Panc1 (cell line): ENCODE data around the gene WDR73. TPM values are rescaled to one million over a fixed set of nuclear protein-coding genes. Genes with fewer than 3 reads are reported as not detected.

ENCODE experiments used
- ATAC-seq: fragments of 200-7000 bp; cut with Tn5 transposase; 2 replicates; pipeline ENCODE4 v1.9.1; 2020; ENCODE audit warnings: mild to moderate bottlenecking, moderate library complexity
- BruUV-seq: library from RNA; stranded (reverse); fragments of 400-500 nt; replicated peaks from 2 replicates; lab custom pipeline; 2021; lab: Mats Ljungman, UMichigan
- CTCF ChIA-PET: fragments of 300-600 bp; sonication (Branson Sonifier 250); formaldehyde crosslinking; loops from one replicate; lab custom pipeline; 2022; ENCODE audit warnings: antibody characterized with exemption; lab: Charles Lee
- POLR2A ChIA-PET: fragments of 300-600 bp; sonication (Branson Sonifier 250); formaldehyde crosslinking; loops from one replicate; lab custom pipeline; 2022; ENCODE audit warnings: antibody characterized with exemption; lab: Charles Lee
- DNase-seq: peaks from one replicate; pipeline ENCODE4 v3.0.0-alpha.2; 2010; ENCODE audit warnings: low read depth, low spot score
- H3K27ac ChIP-seq: 2 replicates; pipeline ENCODE4 v1.5.1; 2011; ENCODE audit warnings: mild to moderate bottlenecking, low read length, inconsistent platforms
- H3K27me3 ChIP-seq: fragments of 200-500 bp; sonication (Bioruptor generic); 2 replicates; pipeline ENCODE4 v1.6.0; 2014; ENCODE audit warnings: low read length, inconsistent platforms; ENCODE audit not compliant: control insufficient read depth, insufficient read depth
- H3K36me3 ChIP-seq: fragments of 200-500 bp; sonication (Bioruptor generic); 2 replicates; pipeline ENCODE4 v1.5.1; 2014; ENCODE audit warnings: inconsistent platforms, mild to moderate bottlenecking, low read length, moderate library complexity; ENCODE audit not compliant: control insufficient read depth, insufficient read depth
- H3K4me1 ChIP-seq: 2 replicates; pipeline ENCODE4 v1.5.1; 2011; ENCODE audit warnings: inconsistent platforms, mild to moderate bottlenecking, low read length, moderate library complexity; ENCODE audit not compliant: control insufficient read depth, insufficient read depth
- H3K4me3 ChIP-seq, 2 experiments: 2 replicates each; pipeline ENCODE4 v1.5.1; 2011 to 2012; ENCODE audit warnings: low read depth in 2 of 2, low read length in 2 of 2, mild to moderate bottlenecking in 2 of 2, inconsistent platforms in 1 of 2, moderate library complexity in 1 of 2
- H3K9me3 ChIP-seq: fragments of 200-500 bp; sonication (Bioruptor generic); 2 replicates; pipeline ENCODE4 v1.5.1; 2014; ENCODE audit warnings: low read depth, mild to moderate bottlenecking, inconsistent platforms, low read length, moderate library complexity; ENCODE audit not compliant: control insufficient read depth, insufficient read depth
- POLR2AphosphoS5 ChIP-seq: IDR thresholded peaks from 2 replicates; pipeline ENCODE4 v1.6.1; 2012; ENCODE audit warnings: mild to moderate bottlenecking, low read depth, low read length, moderate library complexity
- SIN3A ChIP-seq: IDR thresholded peaks from 2 replicates; pipeline ENCODE4 v1.6.1; 2012; ENCODE audit warnings: low read depth, mild to moderate bottlenecking, low read length, moderate library complexity, borderline replicate concordance; ENCODE audit not compliant: insufficient read depth
- TCF7L2 ChIP-seq: IDR thresholded peaks from 2 replicates; pipeline ENCODE4 v1.6.1; 2011; ENCODE audit warnings: mild to moderate bottlenecking, low read depth, low read length, inconsistent platforms
- in situ Hi-C: cut with HindIII; loops from 2 replicates; pipeline ENCODE4 v1.10.0; 2016; ENCODE audit warnings: low sequenced_read_pairs, low pct_unique_long_range_greater_than_20kb
- intact Hi-C: fragments of 100-400 bp; cut with micrococcal nuclease; formaldehyde crosslinking; loops from one replicate; pipeline ENCODE4 v1.10.0; 2022; ENCODE audit not compliant: unreplicated experiment
- total RNA-seq: library from RNA; stranded (reverse); gene quantifications from one replicate; pipeline ENCODE4 v1.2.1, GENCODE V29; 2021; ENCODE audit not compliant: unreplicated experiment
- TF ChIP-seq, protein P1 (sequence below): fragments of 450-650 bp; IDR thresholded peaks from 2 replicates; pipeline ENCODE4 v1.5.1; 2017; ENCODE audit warnings: mild to moderate bottlenecking
- TF ChIP-seq, protein P2 (sequence below), 2 experiments: IDR thresholded peaks; 2 replicates each; pipeline ENCODE4 v1.6.1; 2011 to 2012; ENCODE audit warnings: low read depth in 2 of 2, control low read depth in 1 of 2, low read length in 1 of 2, mild to moderate bottlenecking in 1 of 2, moderate library complexity in 1 of 2; ENCODE audit not compliant: insufficient read depth in 1 of 2

Gene WDR73
- total RNA-seq, 1 experiment from 2014 or later = 39.0 TPM

DNA sequence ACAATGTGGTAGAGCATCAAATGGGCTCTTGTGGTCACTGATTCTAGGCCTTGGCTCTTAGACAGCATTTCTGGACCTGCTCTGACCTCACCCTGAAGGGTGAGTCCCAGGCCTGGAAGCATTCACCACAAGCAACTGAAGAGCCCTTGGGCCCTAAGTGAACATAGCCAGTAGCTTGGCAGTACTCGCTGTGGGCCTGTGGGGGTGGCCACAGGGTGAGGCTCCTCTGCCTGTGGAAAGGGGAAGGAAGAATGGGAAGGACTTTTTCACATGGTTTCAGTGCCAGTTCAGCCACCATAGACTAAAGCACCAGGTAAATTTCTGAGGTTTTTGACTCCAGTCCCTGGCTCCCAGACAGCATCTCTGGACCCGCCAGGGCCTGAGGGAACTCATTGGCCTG is 58.4 kb downstream of the WDR73 start:
- in situ Hi-C loops (no loop called here), intact Hi-C loops (no loop called here)
- ATAC-seq = no peak

DNA sequence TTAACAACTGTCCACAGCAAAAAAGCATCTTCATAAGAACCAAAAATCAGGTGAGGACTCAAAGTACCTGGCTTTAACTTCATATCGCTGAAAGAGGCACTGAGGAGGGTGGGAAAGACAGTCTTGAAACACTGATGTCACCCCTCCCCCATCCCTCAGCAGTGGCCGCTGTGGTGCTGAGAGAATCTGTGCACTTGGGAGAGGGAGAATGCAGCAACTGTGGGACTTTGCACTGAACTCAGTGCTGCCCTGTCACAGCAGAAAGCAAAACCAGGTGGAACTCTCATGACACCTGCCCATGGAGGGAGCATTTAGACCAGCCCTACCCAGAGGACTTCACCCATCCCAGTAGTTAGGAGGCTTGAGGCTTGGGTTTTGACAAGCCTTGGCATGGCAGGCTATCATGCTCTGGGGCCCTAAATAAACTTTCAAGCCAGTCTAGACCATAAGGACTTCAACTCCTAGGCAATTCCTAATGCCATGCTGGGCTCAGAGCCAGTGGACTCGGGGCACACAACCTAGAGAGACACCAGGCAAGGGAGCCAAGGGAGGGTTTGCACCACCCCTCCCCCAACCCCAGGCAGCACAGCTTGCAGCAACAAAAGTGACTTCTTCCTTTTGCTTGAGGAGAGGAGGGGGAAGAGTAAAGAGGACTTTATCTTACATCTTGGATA is 59.3 kb downstream of the WDR73 start:
- CTCF ChIA-PET = no interaction called here
- H3K36me3 ChIP-seq = no peaks in the 10 kb centered on the region
- BruUV-seq = no TSS peak
- intact Hi-C loops = no loop called here
- POLR2A ChIA-PET = no interaction called here
- ATAC-seq = no peak
- H3K27ac ChIP-seq = no peak overlapping the region
- TF ChIP-seq TCF7L2 = no peak
- in situ Hi-C loops = no loop called here
- H3K4me3 ChIP-seq = no peak overlapping the region
- 0 out of 2 replicates have a peak, but pooled peaks cover 3% of the 10 kb centered on the region for H3K4me1 ChIP-seq
- H3K27me3 ChIP-seq = no peaks in the 10 kb centered on the region
- no peaks in the 10 kb centered on the region for H3K9me3 ChIP-seq
- DNase-seq = no peak

More for the DNA sequence above, 58.4 kb downstream of the WDR73 start:
- 0 out of 2 replicates have a peak, but pooled peaks cover 3% of the 10 kb centered on the region for H3K4me1 ChIP-seq
- TF ChIP-seq SIN3A (no peak), POLR2AphosphoS5 (no peak), TCF7L2 (no peak)
- TF ChIP-seq, protein P1, sequence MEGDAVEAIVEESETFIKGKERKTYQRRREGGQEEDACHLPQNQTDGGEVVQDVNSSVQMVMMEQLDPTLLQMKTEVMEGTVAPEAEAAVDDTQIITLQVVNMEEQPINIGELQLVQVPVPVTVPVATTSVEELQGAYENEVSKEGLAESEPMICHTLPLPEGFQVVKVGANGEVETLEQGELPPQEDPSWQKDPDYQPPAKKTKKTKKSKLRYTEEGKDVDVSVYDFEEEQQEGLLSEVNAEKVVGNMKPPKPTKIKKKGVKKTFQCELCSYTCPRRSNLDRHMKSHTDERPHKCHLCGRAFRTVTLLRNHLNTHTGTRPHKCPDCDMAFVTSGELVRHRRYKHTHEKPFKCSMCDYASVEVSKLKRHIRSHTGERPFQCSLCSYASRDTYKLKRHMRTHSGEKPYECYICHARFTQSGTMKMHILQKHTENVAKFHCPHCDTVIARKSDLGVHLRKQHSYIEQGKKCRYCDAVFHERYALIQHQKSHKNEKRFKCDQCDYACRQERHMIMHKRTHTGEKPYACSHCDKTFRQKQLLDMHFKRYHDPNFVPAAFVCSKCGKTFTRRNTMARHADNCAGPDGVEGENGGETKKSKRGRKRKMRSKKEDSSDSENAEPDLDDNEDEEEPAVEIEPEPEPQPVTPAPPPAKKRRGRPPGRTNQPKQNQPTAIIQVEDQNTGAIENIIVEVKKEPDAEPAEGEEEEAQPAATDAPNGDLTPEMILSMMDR = no peak
- TF ChIP-seq, protein P2, sequence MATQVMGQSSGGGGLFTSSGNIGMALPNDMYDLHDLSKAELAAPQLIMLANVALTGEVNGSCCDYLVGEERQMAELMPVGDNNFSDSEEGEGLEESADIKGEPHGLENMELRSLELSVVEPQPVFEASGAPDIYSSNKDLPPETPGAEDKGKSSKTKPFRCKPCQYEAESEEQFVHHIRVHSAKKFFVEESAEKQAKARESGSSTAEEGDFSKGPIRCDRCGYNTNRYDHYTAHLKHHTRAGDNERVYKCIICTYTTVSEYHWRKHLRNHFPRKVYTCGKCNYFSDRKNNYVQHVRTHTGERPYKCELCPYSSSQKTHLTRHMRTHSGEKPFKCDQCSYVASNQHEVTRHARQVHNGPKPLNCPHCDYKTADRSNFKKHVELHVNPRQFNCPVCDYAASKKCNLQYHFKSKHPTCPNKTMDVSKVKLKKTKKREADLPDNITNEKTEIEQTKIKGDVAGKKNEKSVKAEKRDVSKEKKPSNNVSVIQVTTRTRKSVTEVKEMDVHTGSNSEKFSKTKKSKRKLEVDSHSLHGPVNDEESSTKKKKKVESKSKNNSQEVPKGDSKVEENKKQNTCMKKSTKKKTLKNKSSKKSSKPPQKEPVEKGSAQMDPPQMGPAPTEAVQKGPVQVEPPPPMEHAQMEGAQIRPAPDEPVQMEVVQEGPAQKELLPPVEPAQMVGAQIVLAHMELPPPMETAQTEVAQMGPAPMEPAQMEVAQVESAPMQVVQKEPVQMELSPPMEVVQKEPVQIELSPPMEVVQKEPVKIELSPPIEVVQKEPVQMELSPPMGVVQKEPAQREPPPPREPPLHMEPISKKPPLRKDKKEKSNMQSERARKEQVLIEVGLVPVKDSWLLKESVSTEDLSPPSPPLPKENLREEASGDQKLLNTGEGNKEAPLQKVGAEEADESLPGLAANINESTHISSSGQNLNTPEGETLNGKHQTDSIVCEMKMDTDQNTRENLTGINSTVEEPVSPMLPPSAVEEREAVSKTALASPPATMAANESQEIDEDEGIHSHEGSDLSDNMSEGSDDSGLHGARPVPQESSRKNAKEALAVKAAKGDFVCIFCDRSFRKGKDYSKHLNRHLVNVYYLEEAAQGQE (IDR thresholded peaks at IDR 0.05; ENCODE audit: insufficient read depth in 1 of 2, low read depth in 2 of 2, low read length in 1 of 2) = no peak
- DNase-seq = no peak
- H3K9me3 ChIP-seq = no peaks in the 10 kb centered on the region
- BruUV-seq = no TSS peak
- CTCF ChIA-PET = no interaction called here
- H3K36me3 ChIP-seq = no peaks in the 10 kb centered on the region
- H3K27me3 ChIP-seq = no peaks in the 10 kb centered on the region
- H3K4me3 ChIP-seq = no peak overlapping the region
- POLR2A ChIA-PET = no interaction called here
- H3K27ac ChIP-seq = no peak overlapping the region

DNA sequence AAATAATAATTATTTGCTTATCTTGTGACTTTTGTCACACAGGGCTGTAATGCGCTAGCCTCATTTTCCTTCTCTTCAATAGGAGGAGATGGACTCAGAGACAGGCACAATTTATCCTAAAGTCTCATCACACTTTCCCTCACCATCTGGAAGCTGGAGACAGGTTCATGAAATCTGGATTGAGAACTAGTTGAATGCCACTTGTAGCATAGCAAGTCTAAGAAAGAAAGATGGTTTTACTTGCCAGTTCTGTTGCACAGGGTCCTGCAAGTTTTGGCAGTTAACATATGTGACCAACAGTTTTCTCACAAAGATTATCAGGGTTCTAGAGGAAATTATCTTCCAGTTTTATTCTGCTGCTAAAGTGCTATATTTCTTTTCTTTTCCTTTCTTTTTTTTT is 62.3 kb downstream of the WDR73 start:
- BruUV-seq = no TSS peak
- Histone ChIP-seq H3K4me1 (no peaks in the 10 kb centered on the region), H3K9me3 (no peaks in the 10 kb centered on the region), H3K36me3 (no peaks in the 10 kb centered on the region), H3K4me3 (no peak overlapping the region), H3K27me3 (no peaks in the 10 kb centered on the region), H3K27ac (no peak overlapping the region)
- CTCF ChIA-PET = no interaction called here
- DNase-seq (no peak), ATAC-seq (no peak)
- in situ Hi-C loops (no loop called here), intact Hi-C loops (no loop called here)
- TF ChIP-seq SIN3A (no peak), TCF7L2 (no peak), POLR2AphosphoS5 (no peak)
- TF ChIP-seq, protein P1 = no peak
- TF ChIP-seq, protein P2 (IDR thresholded peaks at IDR 0.05; ENCODE audit: insufficient read depth in 1 of 2, low read depth in 2 of 2, low read length in 1 of 2) = no peak
- POLR2A ChIA-PET = no interaction called here
